HL-60/S4 treated with phorbol 12-myristate 13-acetate at 8.2 ng/mL for 4 days and 3 days (cell line): ENCODE data around the gene OR6C65.
"Not testable (repeated sequence)": the region's sequence is repeated elsewhere in the genome, so short reads cannot be mapped to it uniquely, and the experiment has no call there.

Experiments used
- in situ Hi-C: fragments of 300-500 bp; cut with MboI; formaldehyde crosslinking; loops from 2 replicates; pipeline ENCODE4 v1.15.0; 2022; ENCODE audit warnings: low sequenced_read_pairs

OR6C65 gene

GRCh38 chr12:55400229-55400628 lies at the start of gene OR6C65:
Gene OR6C65, plus strand, starts transcription at chr12:55400529. Its CDS starts 0 bp downstream, at chr12:55400529.
- in situ Hi-C loops, result no loop called here

- in situ Hi-C loops, result not testable (repeated sequence)
These were observed 45.0 kb upstream of the OR6C65 start for GRCh38 chr12:55355338-55355737.

GRCh38 chr12:55362675-55363074 lies 37.7 kb upstream of the OR6C65 start, which contains the start of gene OR6C75:
Gene OR6C75, plus strand, starts transcription at chr12:55362975. Its CDS starts 2,136 bp downstream, at chr12:55365111.
- in situ Hi-C loops, result no loop called here

- in situ Hi-C loops, result no loop called here
These were observed 35.2 kb upstream of the OR6C65 start for GRCh38 chr12:55365086-55365485.

- in situ Hi-C loops, result no loop called here
These were observed 27.8 kb upstream of the OR6C65 start for GRCh38 chr12:55372521-55372920.

- in situ Hi-C loops, result no loop called here
These were observed 14.4 kb upstream of the OR6C65 start for GRCh38 chr12:55385891-55386290.

GRCh38 chr12:55392032-55392795 lies 8.1 kb upstream of the OR6C65 start:
- in situ Hi-C loops, result no loop called here

GRCh38 chr12:55396326-55396725 lies 4.0 kb upstream of the OR6C65 start:
- in situ Hi-C loops, result no loop called here

GRCh38 chr12:55407866-55408265 lies 7.5 kb downstream of the OR6C65 start:
- in situ Hi-C loops, result no loop called here

- in situ Hi-C loops, result not testable (repeated sequence)
These were observed 8.8 kb downstream of the OR6C65 start for GRCh38 chr12:55409133-55409532.

- in situ Hi-C loops, result not testable (repeated sequence)
These were observed 11.8 kb downstream of the OR6C65 start for GRCh38 chr12:55412138-55412537.

- in situ Hi-C loops, result not testable (repeated sequence)
These were observed 13.4 kb downstream of the OR6C65 start for GRCh38 chr12:55413498-55414388.

- in situ Hi-C loops, result not testable (repeated sequence)
These were observed 14.1 kb downstream of the OR6C65 start for GRCh38 chr12:55414396-55414823.

GRCh38 chr12:55414889-55415288 lies 14.6 kb downstream of the OR6C65 start:
- in situ Hi-C loops, result not testable (repeated sequence)

- in situ Hi-C loops, result no loop called here
These were observed 16.6 kb downstream of the OR6C65 start for GRCh38 chr12:55416961-55417360.

GRCh38 chr12:55420307-55420962 lies 20.1 kb downstream of the OR6C65 start:
- in situ Hi-C loops, result no loop called here

- in situ Hi-C loops, result no loop called here
These were observed 25.6 kb downstream of the OR6C65 start, which contains the start of gene OR6C76 for GRCh38 chr12:55425954-55426353. Gene OR6C76, plus strand, starts transcription at chr12:55426254. Its CDS starts 0 bp downstream, at chr12:55426254.

- in situ Hi-C loops, result no loop called here
These were observed 28.3 kb downstream of the OR6C65 start for GRCh38 chr12:55428331-55429243.

GRCh38 chr12:55441233-55441632 lies 40.9 kb downstream of the OR6C65 start:
- in situ Hi-C loops, result not testable (repeated sequence)

- in situ Hi-C loops, result no loop called here
These were observed 43.4 kb downstream of the OR6C65 start, which contains the start of gene OR6C2 for GRCh38 chr12:55443776-55444175. Gene OR6C2, plus strand, starts transcription at chr12:55444076. Its CDS starts 8,138 bp downstream, at chr12:55452214.
